OCI-LY1 (cell line): ENCODE data around the gene TRIM25.

Source experiments
- EZH2 ChIP-seq: fragments of 200-600 bp; sonication (generic), shearing (Covaris generic); IDR thresholded peaks from 2 replicates; pipeline ENCODE4 v1.8.0; 2017; ENCODE audit warnings: borderline replicate concordance, mixed run types, mild to moderate bottlenecking, antibody characterized with exemption, low read length, moderate library complexity, mixed read lengths
- TF ChIP-seq, protein P1 (sequence below): fragments of 200-600 bp; sonication (generic), shearing (Covaris generic); IDR thresholded peaks from 2 replicates; pipeline ENCODE4 v1.5.1; 2017; ENCODE audit warnings: mild to moderate bottlenecking, antibody characterized with exemption, low read length, moderate library complexity, mixed read lengths

DNA sequence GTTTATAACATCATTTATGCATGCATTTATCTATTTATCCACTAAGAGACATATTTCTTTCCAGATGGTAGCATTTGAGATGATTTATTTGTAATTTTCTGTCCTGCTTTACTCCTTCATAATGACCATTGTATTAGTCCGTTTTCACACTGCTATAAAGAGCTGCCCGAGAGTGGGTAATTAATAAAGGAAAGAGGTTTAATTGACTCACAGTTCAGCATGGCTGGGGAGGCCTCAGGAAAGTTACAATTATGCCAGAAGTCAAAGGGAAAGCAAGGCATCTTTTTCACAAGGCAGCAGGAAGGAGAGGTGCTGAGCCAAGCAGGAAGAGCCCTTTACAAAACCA is 28.6 kb downstream of the TRIM25 start:
- TF ChIP-seq EZH2 = no peak
- TF ChIP-seq, protein P1, sequence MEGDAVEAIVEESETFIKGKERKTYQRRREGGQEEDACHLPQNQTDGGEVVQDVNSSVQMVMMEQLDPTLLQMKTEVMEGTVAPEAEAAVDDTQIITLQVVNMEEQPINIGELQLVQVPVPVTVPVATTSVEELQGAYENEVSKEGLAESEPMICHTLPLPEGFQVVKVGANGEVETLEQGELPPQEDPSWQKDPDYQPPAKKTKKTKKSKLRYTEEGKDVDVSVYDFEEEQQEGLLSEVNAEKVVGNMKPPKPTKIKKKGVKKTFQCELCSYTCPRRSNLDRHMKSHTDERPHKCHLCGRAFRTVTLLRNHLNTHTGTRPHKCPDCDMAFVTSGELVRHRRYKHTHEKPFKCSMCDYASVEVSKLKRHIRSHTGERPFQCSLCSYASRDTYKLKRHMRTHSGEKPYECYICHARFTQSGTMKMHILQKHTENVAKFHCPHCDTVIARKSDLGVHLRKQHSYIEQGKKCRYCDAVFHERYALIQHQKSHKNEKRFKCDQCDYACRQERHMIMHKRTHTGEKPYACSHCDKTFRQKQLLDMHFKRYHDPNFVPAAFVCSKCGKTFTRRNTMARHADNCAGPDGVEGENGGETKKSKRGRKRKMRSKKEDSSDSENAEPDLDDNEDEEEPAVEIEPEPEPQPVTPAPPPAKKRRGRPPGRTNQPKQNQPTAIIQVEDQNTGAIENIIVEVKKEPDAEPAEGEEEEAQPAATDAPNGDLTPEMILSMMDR = no peak
